Activated CD8-positive, alpha-beta T cell treated with anti-CD3 and anti-CD28 coated beads, Interleukin-2, amount 10 ng/mL, durations not matched to agents 7 days and 5 days (primary cell): ENCODE results near the gene RFXANK. TPM values are rescaled to one million over a fixed set of nuclear protein-coding genes. Genes with fewer than 3 reads are reported as not detected.
"Not testable (repeated sequence)": the region's sequence is repeated elsewhere in the genome, so short reads cannot be mapped to it uniquely, and the experiment has no call there.

Experiments used
- ATAC-seq: fragments of 150-1000 bp; cut with Tn5 transposase; one replicate; pipeline ENCODE4 v1.10.0; 2021; ENCODE audit warnings: moderate library complexity
- CTCF ChIA-PET: fragments of 350-600 bp; sonication (Branson Sonifier 250); formaldehyde crosslinking; loops from one replicate; lab custom pipeline; 2021; ENCODE audit warnings: antibody characterized with exemption; lab: Charles Lee
- POLR2A ChIA-PET: fragments of 350-600 bp; sonication (Branson Sonifier 250); formaldehyde crosslinking; loops from one replicate; lab custom pipeline; 2021; ENCODE audit warnings: antibody characterized with exemption; lab: Charles Lee
- DNase-seq: peaks from one replicate; pipeline ENCODE4 v3.0.0-alpha.2; 2020
- H3K27ac Mint-ChIP-seq: one replicate; pipeline ENCODE4 v1.8.0; 2021; ENCODE audit warnings: mild to moderate bottlenecking, mixed read lengths
- H3K27me3 Mint-ChIP-seq: one replicate; pipeline ENCODE4 v1.8.0; 2021; ENCODE audit warnings: low read depth, mixed read lengths
- H3K36me3 Mint-ChIP-seq: one replicate; pipeline ENCODE4 v1.8.0; 2021; ENCODE audit warnings: low read depth, mixed read lengths
- H3K4me1 Mint-ChIP-seq: one replicate; pipeline ENCODE4 v1.8.0; 2021; ENCODE audit warnings: low read depth, mixed read lengths
- H3K4me3 Mint-ChIP-seq: one replicate; pipeline ENCODE4 v1.8.0; 2021; ENCODE audit warnings: mild to moderate bottlenecking, mixed read lengths
- H3K9me3 Mint-ChIP-seq: one replicate; pipeline ENCODE4 v1.8.0; 2022; ENCODE audit warnings: mixed read lengths; ENCODE audit not compliant: insufficient read depth
- total RNA-seq, 2 experiments: library from RNA; stranded (reverse); gene quantifications; one replicate each; pipeline ENCODE4 v1.2.3, GENCODE V29; 2021

Gene RFXANK
- total RNA-seq, 2 experiments from 2014 or later = 97.9 to 98.7 TPM

DNA sequence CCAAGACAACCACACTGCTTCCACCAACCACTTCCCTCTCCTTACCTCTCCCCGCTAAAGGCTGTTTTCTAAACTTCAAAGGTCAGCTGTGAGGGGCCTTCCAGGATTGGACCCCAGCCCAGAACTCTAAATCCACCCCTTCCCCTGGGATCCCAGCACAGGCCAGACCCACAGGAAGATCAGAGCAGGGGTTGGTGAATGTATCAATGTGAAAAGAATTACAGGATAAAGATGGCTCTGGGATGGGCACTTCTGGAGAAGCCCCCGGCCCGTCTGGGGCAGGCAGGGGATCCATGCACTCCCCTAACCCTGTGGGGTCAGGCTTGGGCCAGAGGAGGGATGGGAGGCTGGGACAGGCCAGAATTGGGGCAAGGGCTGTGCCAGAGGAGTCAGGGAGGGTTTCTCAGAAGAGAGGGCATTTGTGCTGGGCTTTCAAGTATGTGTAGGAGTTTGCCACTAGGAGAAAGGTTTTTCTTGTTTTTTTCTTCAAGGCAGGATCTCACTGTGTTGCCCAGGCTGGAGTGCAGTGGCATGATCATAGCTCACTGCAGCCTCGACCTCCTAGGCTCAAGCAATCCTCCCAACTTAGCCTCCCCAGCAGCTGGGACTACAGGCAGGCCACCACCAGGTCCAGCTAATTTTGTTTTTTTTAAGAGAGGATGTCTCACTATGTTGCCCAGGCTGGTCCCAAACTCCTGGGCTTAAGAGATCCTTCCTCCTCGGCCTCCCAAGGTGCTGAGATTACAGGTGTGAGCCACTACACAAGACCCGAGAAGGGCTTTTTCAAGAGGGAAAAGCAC is 21.0 kb upstream of the RFXANK start:
- DNase-seq (no peak), ATAC-seq (no peak)
- Mint-ChIP-seq H3K4me3 (no peak overlapping the region), H3K27me3 (no peaks in the 10 kb centered on the region), H3K36me3 (peaks cover 8% of the 10 kb centered on the region), H3K4me1 (peaks cover 15% of the 10 kb centered on the region), H3K9me3 (no peaks in the 10 kb centered on the region), H3K27ac (no peak overlapping the region)
- CTCF ChIA-PET = interaction anchor here (1.0 to 1.2 kb wide), 2 partner anchors 9 to 25 kb away, joined by 3 to 4 read pairs; no protein-coding TSS in a partner anchor
- POLR2A ChIA-PET = no interaction called here

DNA sequence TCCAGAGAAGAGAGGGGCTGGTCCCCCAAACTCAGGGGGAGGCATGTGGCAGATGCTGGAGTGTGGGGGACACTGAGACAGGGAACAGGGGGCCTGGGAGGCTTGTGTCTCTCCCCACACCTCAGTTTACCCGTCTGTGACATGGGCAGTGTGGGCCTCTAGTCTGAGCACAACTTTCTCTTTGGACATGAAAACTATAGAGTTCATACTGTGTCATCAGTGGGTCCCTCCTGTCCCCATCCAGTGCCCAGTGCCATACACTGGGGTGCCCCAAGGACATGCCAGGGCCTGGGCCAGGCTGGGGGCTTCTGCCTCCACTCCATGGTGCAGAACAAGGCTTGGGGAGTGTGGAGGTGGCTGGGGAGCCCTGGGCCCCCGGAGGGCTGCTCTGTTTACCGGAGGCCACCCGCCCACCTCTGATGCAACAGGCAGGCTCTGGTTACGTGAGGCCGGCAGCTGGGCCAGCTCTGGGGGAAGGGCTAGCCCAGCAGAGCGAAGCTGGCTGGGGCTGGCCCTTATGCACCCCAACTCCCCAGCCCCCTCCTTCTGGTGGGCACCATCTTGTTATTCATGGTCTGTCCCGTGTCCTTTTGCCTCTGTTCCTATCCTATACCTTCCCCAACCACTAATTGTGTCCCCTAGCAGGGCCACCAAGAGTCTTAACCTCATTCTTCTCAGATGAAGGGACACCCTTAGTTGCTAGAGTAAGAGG is 20.1 kb upstream of the RFXANK start:
- ATAC-seq = no peak
- Mint-ChIP-seq H3K4me1 (peaks cover 15% of the 10 kb centered on the region), H3K27ac (no peak overlapping the region), H3K27me3 (no peaks in the 10 kb centered on the region), H3K4me3 (no peak overlapping the region), H3K9me3 (no peaks in the 10 kb centered on the region), H3K36me3 (peaks cover 10% of the 10 kb centered on the region)
- ChIA-PET POLR2A (no interaction called here), CTCF (interaction anchor here (1.0 kb wide), 1 partner anchor 10 kb away, joined by 3 read pairs; no protein-coding TSS in a partner anchor)
- DNase-seq = no peak

DNA sequence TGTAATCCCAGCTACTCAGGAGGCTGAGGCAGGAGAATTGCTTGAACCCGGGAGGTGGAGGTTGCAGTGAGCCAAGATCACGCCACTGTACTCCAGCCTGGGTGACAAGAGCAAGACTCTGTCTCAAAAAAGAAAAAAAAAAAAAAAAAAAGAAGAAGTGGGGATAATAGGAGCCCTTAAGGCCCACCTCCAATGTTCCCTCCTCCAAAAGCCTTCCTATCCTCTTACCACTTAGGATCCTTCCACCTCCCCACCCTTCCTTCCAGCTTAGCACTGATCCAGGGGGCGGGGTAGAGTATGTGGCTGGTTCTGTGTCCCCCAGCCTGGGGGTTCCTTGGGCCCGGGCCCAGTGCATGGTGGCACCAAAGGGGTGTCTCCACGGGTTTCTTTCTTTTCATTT is 18.8 kb upstream of the RFXANK start:
- H3K4me3 Mint-ChIP-seq, DNase-seq, POLR2A ChIA-PET, H3K27me3 Mint-ChIP-seq, H3K27ac Mint-ChIP-seq, H3K9me3 Mint-ChIP-seq, ATAC-seq: not testable (repeated sequence)
- CTCF ChIA-PET = interaction anchor here (3.8 kb wide), 1 partner anchor 25 kb away, joined by 57 read pairs; no protein-coding TSS in a partner anchor
- Mint-ChIP-seq H3K4me1 (peaks cover 15% of the 10 kb centered on the region), H3K36me3 (peaks cover 10% of the 10 kb centered on the region)

DNA sequence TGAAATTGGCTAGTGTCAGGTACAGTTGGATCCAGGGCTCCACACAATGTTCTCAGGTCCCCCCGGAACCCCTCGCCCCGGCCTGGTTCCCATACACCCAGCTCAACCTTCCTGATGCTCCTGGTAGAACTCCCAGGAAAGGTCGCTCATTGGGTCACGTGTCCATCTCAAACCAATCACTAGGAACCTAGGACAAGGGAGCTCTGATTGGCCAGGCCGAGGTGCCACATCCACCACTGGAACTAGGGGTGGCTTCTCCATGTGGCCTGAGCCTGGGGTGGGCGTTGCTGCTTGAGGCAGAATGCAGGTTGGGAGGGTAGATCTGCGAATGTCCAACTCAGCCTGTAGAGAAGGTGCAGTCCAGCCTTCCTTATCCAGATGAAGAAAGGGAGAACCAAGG is 15.1 kb upstream of the RFXANK start:
- CTCF ChIA-PET = interaction anchor here (1.0 to 3.8 kb wide), 4 partner anchors 9 to 345 kb away, joined by 3 to 57 read pairs (median 3); partner anchors contain the start of gene UPF1
- Mint-ChIP-seq H3K4me3 (no peak overlapping the region), H3K4me1 (no peaks in the 10 kb centered on the region), H3K27ac (no peak overlapping the region), H3K27me3 (no peaks in the 10 kb centered on the region), H3K36me3 (peaks cover 22% of the 10 kb centered on the region), H3K9me3 (no peaks in the 10 kb centered on the region)
- DNase-seq (no peak), ATAC-seq (no peak)
- POLR2A ChIA-PET = interaction anchor here (1.2 kb wide), 1 partner anchor 21 kb away, joined by 5 read pairs; no protein-coding TSS in a partner anchor

DNA sequence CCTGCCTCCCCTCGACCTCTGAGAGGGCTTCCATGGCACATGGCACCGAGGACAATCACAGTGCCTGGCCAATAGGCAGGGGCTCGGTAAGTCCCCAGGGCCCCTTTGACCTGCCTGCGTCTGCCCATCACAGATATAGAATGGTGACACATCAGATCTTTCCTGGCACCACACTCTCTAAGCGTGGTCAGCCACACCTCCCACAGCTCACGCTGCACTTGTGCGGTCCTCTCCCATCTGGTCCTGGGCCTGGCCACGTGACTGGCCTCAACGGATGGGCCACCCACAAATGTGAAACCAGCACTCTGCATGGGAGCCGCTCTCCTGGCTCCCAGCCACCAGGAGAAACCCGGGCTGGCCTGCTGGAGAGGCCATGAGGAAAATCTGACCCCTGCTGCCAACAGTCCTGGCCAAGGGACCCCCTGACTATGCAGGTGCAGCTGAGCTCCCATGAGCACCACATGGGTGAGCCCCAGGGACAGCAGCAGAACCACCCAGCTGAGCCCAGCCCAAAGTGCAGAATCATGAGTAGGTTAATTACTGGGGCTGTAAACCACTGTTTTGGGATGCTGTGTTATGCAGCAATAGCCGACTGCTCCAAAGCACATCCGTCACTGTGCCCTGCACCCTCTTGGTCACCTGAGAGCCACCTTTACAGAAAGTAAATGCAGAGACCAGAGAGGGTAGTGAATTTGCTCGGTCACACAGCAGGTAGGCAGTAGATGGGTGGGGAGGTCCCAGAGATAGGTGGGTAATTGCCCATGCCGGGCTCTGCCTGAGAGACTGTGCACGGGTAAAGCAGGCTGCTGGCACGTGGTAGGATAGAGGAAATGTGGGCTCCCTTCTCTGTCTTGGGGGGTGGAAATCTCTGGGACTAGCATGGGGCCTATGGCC is 12.3 kb upstream of the RFXANK start:
- H3K9me3 Mint-ChIP-seq = no peaks in the 10 kb centered on the region
- peaks cover 31% of the 10 kb centered on the region for H3K36me3 Mint-ChIP-seq
- DNase-seq = no peak
- no peaks in the 10 kb centered on the region for H3K27me3 Mint-ChIP-seq
- ATAC-seq = no peak
- H3K4me3 Mint-ChIP-seq = no peak overlapping the region
- ChIA-PET CTCF (no interaction called here), POLR2A (no interaction called here)
- no peaks in the 10 kb centered on the region for H3K4me1 Mint-ChIP-seq
- no peak overlapping the region for H3K27ac Mint-ChIP-seq

DNA sequence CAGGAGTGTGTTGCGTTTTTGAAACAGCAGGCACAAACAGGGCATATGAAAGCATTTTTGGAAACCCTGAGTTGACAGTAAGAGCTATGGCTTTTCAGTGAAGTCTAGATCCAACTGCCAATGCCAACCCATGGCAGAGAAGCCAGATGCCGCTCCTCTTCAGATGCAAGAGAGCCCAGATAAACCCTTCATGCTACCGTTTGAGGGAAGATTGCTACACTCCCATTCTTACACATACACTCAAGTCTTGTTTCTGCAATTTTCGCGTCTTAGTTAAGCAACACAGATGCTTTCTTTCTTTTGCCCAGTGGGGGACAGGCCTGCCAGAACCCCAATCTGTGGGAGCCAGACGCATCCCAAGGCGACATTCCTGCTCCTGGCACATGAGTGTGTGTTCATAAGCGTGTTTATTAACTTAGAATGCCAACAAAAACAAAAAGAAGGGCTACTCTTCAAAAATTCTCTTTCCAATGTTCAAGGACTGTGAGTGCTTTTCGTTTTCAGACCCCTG is 10.5 kb upstream of the RFXANK start:
- ChIA-PET POLR2A (no interaction called here), CTCF (interaction anchor here (0.9 kb wide), 1 partner anchor 41 kb away, joined by 3 read pairs; no protein-coding TSS in a partner anchor)

DNA sequence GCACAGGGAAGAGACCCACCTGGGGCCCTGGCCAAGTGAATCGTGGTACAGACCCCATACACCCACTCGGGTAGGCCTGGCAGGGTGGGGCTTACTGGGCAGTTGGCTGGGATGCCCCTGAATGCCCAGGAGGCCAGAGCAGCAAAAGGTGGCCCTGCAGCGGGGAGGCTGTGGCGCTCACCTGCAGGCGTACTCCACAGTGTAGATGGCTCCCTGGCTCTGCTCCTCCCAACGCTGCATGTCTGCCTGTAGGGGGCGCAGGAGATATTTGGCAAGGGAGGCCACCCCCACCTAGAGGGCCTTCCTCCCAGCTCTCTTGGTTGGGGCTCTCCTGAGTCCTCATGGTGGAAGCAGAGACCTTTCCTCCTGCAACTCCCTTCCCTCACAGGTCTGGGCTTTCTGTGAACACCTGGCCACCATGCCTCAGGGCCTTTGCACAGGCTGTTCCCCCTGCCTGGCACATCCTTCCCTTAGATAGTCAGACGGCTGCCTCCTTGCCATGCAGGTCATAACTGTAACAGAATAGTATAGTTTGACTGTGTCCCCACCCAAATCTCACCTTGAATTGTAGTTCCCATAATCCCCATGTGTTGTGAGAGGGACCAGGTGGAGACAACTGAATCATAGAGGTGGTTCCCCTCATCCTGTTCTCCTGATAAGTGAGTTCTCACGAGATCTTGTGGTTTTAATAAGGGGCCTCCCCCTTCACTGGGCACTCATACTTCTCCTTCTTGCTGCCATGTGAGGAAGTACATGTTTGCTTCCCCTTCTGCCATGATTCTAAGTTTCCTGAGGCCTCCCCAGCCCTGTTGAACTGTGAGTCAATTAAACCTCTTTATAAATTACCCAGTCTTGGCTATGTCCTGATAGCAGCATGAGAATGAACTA is 6.0 kb upstream of the RFXANK start:
- ATAC-seq (peak; percentile 81), DNase-seq (peak; percentile 75)
- no peak overlapping the region for H3K27ac Mint-ChIP-seq
- CTCF ChIA-PET = interaction anchor here (0.5 to 1.6 kb wide), 5 partner anchors 9 to 155 kb away, joined by 3 to 4 read pairs (median 3); partner anchors contain the start of gene NR2C2AP
- no peak overlapping the region for H3K4me3 Mint-ChIP-seq
- peaks cover 26% of the 10 kb centered on the region for H3K4me1 Mint-ChIP-seq
- no peaks in the 10 kb centered on the region for H3K9me3 Mint-ChIP-seq
- no peaks in the 10 kb centered on the region for H3K27me3 Mint-ChIP-seq
- peaks cover 44% of the 10 kb centered on the region for H3K36me3 Mint-ChIP-seq
- POLR2A ChIA-PET = no interaction called here

More for the DNA sequence above, 10.5 kb upstream of the RFXANK start:
- H3K4me3 Mint-ChIP-seq = no peak overlapping the region
- H3K27me3 Mint-ChIP-seq = no peaks in the 10 kb centered on the region
- ATAC-seq = no peak
- H3K9me3 Mint-ChIP-seq = no peaks in the 10 kb centered on the region
- H3K27ac Mint-ChIP-seq = no peak overlapping the region
- H3K36me3 Mint-ChIP-seq = peaks cover 39% of the 10 kb centered on the region
- DNase-seq = no peak
- peaks cover 5% of the 10 kb centered on the region for H3K4me1 Mint-ChIP-seq

DNA sequence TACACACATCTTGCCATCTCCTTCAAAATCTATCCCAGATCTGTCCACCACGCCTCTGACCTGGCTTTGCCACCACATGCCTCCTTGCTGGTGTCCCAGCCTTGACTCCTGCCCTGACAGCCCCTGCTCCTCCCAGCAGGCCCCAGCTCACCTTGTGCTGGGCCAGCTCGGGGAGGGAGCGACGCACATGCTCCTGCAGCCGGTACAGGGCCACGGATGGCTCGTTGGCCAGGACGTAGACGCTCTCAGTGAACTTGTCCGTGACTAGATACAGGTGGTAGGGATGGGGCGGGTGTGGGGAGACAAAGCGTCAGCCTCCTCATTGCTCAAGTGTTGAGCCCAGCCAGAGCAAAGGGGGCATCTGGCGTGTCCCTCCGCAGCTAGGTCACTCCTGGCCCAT is 5.3 kb upstream of the RFXANK start:
- no peak for DNase-seq
- ChIA-PET CTCF (interaction anchor here (1.6 kb wide), 1 partner anchor 12 kb away, joined by 4 read pairs; no protein-coding TSS in a partner anchor), POLR2A (no interaction called here)
- Mint-ChIP-seq H3K9me3 (no peaks in the 10 kb centered on the region), H3K27me3 (no peaks in the 10 kb centered on the region), H3K4me3 (no peak overlapping the region), H3K4me1 (peaks cover 29% of the 10 kb centered on the region), H3K27ac (no peak overlapping the region), H3K36me3 (peaks cover 39% of the 10 kb centered on the region)
- no peak for ATAC-seq

DNA sequence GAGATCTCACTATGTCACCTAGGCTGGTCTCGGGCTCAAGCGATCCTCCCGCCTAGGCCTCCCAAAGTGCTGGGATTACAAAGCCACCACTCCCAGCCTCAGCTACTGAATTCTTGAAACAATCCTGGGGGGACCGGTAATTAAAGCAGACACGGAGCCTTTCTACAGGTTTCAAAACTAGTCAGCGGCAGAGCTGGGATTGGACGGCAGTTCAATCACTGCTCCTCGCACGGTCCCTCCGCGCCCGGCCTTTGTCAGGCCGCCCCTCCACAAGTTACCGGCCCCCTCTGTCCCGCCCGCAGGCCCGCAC is 335 bp upstream of the RFXANK start:
- peak overlapping the region; percentile 99 for H3K27ac Mint-ChIP-seq
- no peak for DNase-seq
- H3K9me3 Mint-ChIP-seq = no peaks in the 10 kb centered on the region
- ATAC-seq = no peak
- H3K27me3 Mint-ChIP-seq = no peaks in the 10 kb centered on the region
- peak overlapping the region; percentile 87 for H3K4me3 Mint-ChIP-seq
- CTCF ChIA-PET = interaction anchor here (0.7 to 1.6 kb wide), 5 partner anchors 17 to 639 kb away, joined by 3 to 8 read pairs (median 4); no protein-coding TSS in a partner anchor
- POLR2A ChIA-PET = interaction anchor here (0.7 to 3.2 kb wide), 5 partner anchors 10 to 1444 kb away, joined by 3 to 55 read pairs (median 3); partner anchors contain the start of genes COPE, DDX49 and NR2C2AP
- peaks cover 39% of the 10 kb centered on the region for H3K4me1 Mint-ChIP-seq
- peaks cover 27% of the 10 kb centered on the region for H3K36me3 Mint-ChIP-seq

DNA sequence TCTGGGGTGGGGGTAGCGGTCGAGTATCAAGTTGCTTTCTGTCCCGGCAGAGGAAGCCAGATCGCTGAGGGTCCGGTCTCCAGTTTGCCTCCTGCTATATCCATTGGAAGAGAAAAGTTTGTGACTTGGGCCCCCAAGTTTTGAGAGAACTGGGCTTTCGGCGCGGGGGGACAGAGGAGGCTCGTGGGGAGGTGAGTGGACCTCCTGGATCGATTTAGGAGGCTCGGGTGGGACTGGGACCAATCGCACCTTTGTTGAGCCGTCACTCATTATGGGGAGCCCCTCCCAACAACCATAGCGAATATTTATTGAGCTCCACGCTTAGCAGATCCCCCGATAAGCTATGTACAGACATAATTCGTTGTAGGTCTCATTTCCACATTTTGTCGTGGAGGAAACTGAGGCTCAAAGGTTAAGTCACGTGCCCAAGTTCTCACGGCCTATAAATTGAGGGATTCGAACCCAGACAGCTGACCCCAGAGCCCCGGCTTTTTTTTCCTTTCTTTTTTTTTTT is 909 bp downstream of the RFXANK start:
- Mint-ChIP-seq H3K27ac (peak overlapping the region; percentile 99), H3K4me1 (peaks cover 36% of the 10 kb centered on the region), H3K4me3 (peak overlapping the region; percentile 87), H3K9me3 (no peaks in the 10 kb centered on the region), H3K36me3 (peaks cover 29% of the 10 kb centered on the region), H3K27me3 (no peaks in the 10 kb centered on the region)
- DNase-seq (no peak), ATAC-seq (peak; percentile 17)
- ChIA-PET POLR2A (interaction anchor here (1.4 to 3.2 kb wide), 3 partner anchors 9 to 273 kb away, joined by 4 to 55 read pairs (median 4); partner anchors contain the start of genes COPE, DDX49 and NR2C2AP), CTCF (interaction anchor here (0.7 to 2.1 kb wide), 5 partner anchors 10 to 298 kb away, joined by 3 to 8 read pairs (median 4); partner anchors contain the start of gene NR2C2AP)
